ENCODE data around the gene CRTC3. TPM values are rescaled to one million over a fixed set of nuclear protein-coding genes. Genes with fewer than 3 reads are reported as not detected.
A peak's percentile ranks its signal among the peaks of the same experiment; 100 is the strongest.
"Not testable (repeated sequence)": the region's sequence is repeated elsewhere in the genome, so short reads cannot be mapped to it uniquely, and the experiment has no call there.

The CRTC3 gene
- total RNA-seq, 1 experiment from 2014 or later: 31.1 TPM

DNA sequence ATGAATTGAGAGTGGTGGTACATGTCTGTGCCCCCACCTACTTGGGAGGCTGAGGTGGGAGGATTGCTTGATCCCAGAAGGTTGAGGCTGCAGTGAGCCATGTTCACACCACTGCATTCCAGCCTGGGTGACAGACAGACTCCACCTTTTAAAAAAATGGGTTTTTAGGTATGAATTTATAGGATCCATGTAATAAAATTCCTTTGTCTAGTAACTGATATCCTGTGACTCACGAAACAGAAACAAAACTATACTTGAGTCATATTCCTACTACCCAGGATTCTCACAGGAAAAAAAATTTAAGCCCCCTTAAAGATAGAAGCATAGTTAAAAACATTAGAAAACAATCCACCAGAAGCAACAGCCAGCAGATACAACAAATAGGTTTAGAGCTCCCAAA, 10.0 kb upstream of the CRTC3 start:
- no peak for DNase-seq (ENCODE audit: extremely low read depth, low read depth)

- no peak for DNase-seq (ENCODE audit: extremely low read depth, low read depth)
Observed at GRCh38 chr15:90520365-90520764, 9.4 kb upstream of the CRTC3 start.

DNA sequence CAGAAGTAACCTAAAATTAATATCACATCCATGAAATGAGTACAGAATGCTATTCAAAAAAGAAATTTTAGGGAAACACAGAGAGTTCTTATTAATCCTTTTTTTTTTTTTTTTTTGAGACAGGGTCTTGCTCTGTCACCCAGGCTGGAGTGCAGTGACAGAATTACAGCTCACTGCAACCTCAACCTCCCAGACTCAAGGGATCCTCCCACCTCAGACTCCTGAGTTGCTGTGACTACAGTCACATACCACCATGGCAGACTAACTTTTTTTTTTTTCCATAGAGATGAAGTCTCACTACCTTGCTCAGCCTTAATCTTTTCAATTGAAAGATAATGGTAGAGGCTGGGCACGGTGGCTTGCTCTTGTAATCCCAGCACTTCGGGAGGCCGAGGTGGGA, 6.3 kb upstream of the CRTC3 start:
- no peak for DNase-seq (ENCODE audit: extremely low read depth, low read depth)

- DNase-seq (ENCODE audit: extremely low read depth, low read depth): not testable (repeated sequence)
Observed at GRCh38 chr15:90524018-90524803, 5.5 kb upstream of the CRTC3 start.

GRCh38 chr15:90529011-90529370, 732 bp upstream of the CRTC3 start:
- no peak for DNase-seq (ENCODE audit: extremely low read depth, low read depth)

DNA sequence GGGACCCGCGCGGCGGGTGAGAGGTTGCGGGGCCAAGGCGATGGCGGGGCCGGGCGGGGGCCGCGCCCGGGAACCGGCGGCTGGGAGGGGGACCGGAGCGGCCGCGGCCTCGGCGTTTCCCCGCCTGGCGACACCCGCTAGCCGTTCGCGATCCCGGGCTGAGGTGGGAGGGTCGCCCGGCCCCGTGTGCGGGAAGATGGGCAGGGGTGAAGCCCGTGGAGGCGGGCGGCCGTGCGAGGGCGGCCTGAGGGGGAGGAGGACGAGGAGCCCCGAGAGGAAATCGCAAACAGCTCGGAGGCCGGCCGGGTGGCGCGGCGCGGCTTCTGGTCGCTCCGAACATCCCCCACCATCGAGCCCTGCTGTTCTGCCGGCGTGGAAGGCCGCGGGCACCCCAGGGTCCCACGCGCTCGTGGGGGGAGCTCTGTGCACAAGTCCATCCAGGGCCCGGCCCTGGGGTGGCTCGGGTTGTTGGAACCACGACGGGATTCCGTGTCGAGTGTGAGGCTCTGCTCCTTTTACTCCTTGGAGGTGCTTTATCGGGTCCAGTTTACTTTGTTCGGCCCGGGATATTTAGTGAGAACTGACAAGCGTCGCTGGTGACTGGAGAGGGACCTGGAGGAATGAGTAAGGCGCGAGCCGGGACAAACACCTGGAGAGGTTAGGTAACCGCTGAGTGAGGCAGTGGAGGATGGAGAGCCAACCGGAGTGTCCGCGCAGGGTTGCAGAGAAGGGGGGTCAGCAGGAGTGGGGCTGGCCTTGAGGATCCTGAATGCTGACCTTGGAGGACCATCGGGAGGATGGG, 728 bp downstream of the CRTC3 start:
- no peak for DNase-seq (ENCODE audit: extremely low read depth, low read depth)

DNA sequence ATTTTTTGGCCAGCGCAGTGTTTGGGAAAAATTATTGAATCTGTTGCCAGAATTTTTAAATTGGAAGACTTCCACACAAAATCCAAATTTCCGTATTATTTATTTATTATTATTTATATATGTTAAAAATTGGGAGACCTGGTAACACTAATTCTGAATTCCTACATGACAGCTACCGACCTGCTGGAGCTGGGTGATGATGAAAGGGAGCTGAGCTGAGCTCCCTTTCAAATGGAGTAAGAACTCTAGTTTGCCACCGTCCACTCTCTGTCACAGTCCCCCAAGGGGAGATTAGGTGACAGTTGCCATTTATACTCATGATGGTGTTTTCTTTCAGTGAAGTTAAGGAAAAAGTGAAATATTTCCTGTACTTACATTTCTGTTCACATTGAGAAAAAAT, 1.4 kb downstream of the CRTC3 start:
- no peak for DNase-seq (ENCODE audit: extremely low read depth, low read depth)

- DNase-seq (ENCODE audit: extremely low read depth, low read depth): no peak
Observed at GRCh38 chr15:90535254-90535653, 5.5 kb downstream of the CRTC3 start.

DNA sequence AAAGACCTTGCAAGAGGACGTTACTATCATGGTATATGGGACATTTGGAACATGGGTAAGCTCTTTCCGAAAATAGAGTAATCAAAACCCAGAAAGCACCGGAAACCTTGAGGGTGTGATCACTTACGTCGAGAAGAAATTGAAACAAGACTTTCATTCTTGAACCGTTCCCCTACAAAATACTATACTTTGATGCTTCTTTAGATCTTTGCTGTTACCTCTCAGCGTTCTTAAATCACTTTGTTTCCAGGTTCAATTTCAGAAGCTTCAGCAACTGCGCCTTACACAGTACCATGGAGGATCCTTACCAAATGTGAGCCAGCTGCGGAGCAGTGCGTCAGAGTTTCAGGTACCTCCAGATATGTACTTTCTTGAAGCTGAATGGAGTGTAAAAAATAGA, 10.1 kb downstream of the CRTC3 start:
- no peak for DNase-seq (ENCODE audit: extremely low read depth, low read depth)

DNA sequence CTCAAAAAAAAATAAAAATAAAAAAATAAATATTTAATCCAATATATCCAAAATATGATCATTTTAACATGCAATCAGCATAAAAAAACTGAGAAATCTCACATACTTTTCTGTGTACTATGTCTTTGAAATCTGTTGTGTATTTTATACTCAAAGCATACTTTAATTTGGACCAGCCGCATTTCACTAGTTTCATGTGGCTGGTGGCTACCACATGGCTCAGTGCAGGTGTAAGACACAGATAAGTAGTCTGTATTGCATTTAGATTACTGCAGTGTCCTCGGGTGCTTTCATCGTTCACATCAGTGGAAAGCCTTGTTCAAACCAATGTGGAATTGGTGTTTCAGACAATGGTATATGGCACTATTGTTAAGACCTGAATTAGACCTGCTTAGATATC, 11.0 kb downstream of the CRTC3 start:
- no peak for DNase-seq (ENCODE audit: extremely low read depth, low read depth)

GRCh38 chr15:90545095-90545494, 15.4 kb downstream of the CRTC3 start:
- DNase-seq (ENCODE audit: extremely low read depth, low read depth): no peak

DNA sequence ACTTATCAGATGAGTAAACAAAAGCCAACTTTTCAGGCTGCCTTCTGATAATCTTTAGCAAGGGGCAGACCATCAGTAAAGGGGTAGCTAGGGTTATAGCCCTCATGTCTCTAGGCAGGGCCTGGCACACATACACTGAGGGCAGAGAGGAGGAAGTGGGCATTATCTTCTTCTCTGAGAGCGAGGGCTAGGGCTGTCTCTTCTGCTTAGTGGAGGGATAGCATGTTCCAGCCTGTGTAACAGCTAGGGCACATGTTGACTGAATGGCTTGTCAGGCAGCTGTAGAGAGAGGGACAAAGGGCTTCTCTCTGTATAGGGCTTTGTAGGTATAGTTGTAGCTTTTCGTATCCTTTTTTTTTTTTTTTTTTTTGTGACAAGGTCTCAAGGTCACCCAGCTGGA, 17.8 kb downstream of the CRTC3 start:
- no peak for DNase-seq (ENCODE audit: extremely low read depth, low read depth)

DNA sequence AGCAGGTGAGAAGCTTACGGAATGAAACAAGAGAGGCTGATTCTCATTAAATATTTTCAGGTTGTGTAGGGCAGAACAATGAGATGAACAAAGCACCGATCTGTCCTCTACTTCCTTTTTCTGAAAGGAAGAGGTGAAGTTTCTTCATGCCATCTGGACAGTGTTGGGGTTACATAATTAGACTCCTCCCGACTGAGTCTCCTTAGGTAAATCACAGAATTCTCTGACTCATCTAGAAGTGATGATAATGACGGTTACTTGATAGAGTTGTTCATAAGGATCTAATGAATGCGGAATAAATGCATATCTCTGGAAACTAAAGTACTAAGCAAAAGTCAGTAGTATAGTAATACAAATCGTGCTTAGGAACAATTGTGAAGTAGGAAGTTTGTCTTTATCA, 21.2 kb downstream of the CRTC3 start:
- no peak for DNase-seq (ENCODE audit: extremely low read depth, low read depth)

GRCh38 chr15:90552162-90552928, 22.6 kb downstream of the CRTC3 start:
- no peak for DNase-seq (ENCODE audit: extremely low read depth, low read depth)

DNA sequence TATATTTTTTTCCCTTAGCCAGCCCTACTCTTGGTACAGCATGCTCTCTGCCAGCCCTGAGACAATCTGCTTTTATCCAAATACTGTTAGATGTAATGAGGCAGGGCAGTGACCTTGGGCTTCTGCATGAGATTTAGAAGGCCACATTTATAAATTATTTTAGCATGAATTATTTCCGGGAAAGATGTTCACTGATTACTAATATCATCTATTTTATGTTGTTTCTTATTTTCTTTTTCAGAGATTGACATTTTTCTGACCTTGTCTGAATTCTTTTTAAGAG, 23.1 kb downstream of the CRTC3 start:
- no peak for DNase-seq (ENCODE audit: extremely low read depth, low read depth)

DNA sequence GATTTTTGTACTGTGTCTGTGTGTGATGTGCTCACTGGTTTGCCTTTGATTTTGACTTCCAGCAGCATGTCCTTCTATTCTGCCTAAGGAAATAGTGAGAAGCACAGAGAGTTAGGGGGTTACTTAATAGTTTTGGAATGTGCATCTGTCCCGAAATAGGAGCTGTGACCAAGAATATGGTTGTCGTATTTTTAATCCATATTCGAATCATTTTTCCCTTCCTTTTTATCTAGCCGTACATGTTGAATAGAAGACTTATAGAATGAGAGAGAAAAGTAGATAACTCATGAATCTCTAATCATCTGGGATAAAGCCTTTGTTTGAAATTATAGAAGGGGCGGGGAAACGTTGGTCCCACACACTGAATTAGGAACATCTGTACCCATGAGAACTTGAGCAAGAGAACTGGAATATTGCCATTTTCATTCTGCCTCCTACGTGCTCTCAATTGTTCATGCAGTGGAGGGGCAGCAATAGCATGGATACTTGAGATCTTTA, 23.6 kb downstream of the CRTC3 start:
- DNase-seq (ENCODE audit: extremely low read depth, low read depth): no peak

- DNase-seq (ENCODE audit: extremely low read depth, low read depth): no peak
Observed at GRCh38 chr15:90557186-90558084, 27.7 kb downstream of the CRTC3 start.

DNA sequence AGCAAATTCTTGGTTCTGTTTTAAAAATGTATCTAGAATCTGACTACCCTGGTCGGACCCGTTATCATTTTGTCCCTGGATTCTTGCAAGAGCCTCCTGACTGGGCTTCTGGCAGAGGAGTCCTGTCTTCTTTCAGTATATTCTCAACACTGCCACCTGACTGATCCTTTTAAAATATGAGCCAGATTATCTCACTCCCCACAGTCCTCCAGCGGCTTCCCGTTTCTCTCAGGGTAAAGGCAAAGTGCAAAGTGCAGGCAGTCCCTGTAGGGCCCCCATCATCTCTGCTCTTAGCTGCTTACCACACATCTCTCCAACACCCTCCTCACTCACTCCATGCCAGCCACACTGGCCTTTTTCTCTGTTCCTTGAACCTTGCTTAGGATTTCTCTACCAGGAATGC, 28.4 kb downstream of the CRTC3 start:
- no peak for DNase-seq (ENCODE audit: extremely low read depth, low read depth)

- no peak for DNase-seq (ENCODE audit: extremely low read depth, low read depth)
Observed at GRCh38 chr15:90559119-90559518, 29.4 kb downstream of the CRTC3 start.

- DNase-seq (ENCODE audit: extremely low read depth, low read depth): peak; percentile 73
Observed at GRCh38 chr15:90560229-90560776, 30.6 kb downstream of the CRTC3 start.

Measured in NCI-H460 (cell line).